T-helper 1 cell treated with Interleukin-12 subunit alpha and Interleukin-12 subunit beta and Interleukin-4 antibody, amounts not matched to agents 30 ng/mL and 1 ng/mL, for 36 hours (primary cell): ENCODE results near the gene OSR1. TPM values are rescaled to one million over a fixed set of nuclear protein-coding genes. Genes with fewer than 3 reads are reported as not detected.

Source experiments
- intact Hi-C: fragments of 100-400 bp; cut with micrococcal nuclease; formaldehyde crosslinking; loops from one replicate; pipeline ENCODE4 v1.15.1; 2024
- total RNA-seq: library from RNA; stranded (reverse); gene quantifications from 2 replicates; pipeline ENCODE4 v1.2.3, GENCODE V29; 2022

OSR1 gene
- total RNA-seq, 1 donor from 2014 or later = not detected

DNA sequence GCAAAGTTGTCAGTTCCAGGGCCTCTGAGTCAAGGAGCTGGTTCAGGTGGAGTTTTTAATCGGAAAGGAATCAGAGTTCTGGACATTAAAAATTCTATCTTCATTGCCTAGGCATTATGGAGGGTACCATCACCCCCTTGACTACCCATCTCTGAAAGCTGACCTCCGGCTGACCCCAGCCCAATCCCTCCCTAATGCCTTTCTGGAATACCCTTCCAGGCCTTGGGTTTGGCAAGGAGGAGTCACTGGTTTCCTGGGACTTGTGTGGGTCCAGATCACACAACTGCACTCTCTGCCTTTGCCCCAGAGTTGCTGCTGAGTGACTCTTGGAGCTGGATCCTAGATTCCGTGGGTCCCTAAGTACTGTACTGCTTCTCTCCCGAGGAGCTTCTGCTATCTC, 1.0 kb upstream of the OSR1 start:
- intact Hi-C loops = no loop called here

DNA sequence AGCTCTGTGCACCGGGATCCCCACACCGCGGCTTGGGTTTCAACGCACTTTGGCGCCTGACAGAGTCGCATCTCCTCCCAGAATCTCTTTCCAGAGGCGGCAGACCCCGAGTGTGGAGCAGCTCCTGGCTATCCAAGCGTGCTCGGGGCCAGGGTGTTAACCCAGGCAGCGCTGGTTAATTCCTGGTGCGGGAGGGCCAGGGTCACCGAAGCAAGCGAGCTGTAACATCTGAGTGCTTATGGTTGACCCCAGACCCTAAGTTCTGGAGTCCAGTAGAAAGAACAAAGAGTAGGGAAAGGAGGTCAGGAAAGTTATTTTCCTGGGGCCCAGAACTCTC, 566 bp upstream of the OSR1 start:
- intact Hi-C loops = no loop called here

DNA sequence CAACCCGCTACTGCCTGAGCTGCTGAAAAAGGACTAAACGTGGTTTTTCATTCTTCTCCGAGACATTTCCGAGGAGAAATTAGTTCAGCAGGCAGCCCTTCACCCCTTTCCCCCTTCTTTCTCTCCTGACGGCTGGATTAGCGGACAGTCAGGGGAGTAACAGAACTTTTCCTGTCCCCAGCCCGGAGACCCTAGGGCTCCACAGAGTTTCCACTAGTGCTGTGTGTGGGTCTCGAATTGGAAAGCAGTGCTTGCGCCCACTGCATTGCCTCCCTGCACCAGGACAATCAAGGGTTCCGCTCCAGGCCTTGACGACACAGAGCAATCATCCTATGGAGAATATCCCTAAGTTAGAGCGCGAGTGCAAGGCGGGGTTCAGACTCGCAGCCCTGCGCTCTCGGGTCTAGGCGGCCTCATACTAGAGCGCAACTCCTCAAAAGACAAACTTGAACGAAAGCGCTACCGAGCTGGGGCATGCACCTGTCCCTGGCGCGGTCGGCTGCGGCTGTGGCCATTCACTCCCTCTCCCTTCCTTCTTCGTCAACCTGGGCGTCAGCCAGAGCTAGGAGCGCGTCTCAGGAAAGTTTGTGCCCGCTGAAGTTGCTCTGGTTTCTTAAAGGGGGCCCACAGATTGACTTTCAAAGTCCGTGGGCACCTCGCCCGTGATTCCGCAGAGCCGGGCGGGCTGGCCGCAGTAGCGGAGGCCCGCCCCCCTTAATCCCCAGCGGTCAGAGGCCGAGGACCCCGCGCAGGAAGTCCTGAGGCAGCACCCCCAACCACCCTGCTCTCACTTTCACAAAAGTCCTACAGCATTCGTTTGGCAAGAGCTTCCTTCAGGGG, 801 bp downstream of the OSR1 start:
- intact Hi-C loops = no loop called here

DNA sequence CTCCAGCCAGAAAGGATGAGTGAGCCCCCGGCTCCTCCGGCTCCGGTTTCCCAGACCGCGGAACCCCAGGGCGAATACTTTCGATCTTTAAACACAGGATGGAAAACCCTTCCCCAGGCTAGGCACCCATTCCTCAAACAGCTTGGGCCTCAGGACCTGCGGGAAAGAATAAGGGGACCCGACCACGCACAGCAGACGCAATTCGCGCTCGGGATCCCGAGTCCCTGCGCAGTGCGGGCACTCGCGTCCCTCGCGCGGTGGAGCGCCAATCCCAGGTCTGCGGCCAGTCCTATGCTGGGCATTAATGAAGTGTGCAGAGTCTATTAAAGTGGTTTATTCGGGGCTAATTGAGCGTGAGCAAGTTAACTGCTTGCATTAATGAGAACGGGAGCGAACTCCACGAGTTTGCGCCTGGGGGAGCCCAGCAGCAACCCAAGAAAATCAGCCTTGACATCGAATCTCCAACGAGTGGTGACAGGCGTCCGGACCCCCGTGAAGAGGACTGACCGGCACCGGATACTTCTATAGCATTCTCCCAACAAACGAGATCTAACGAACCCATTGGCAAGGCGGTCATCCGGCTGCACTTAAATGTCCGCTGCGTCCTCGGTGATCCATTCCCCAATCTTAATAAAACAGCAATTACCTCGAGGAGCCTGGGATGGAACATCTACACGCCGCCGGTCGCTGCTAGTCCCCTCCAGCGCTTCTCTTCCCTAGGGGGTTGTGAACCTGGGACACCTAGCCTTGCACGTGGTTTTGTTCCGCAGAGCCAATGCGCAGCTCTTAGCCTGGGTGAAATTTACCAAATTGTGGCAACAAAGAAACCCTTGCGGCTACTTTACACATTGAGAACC, 1.6 kb downstream of the OSR1 start:
- intact Hi-C loops = no loop called here

DNA sequence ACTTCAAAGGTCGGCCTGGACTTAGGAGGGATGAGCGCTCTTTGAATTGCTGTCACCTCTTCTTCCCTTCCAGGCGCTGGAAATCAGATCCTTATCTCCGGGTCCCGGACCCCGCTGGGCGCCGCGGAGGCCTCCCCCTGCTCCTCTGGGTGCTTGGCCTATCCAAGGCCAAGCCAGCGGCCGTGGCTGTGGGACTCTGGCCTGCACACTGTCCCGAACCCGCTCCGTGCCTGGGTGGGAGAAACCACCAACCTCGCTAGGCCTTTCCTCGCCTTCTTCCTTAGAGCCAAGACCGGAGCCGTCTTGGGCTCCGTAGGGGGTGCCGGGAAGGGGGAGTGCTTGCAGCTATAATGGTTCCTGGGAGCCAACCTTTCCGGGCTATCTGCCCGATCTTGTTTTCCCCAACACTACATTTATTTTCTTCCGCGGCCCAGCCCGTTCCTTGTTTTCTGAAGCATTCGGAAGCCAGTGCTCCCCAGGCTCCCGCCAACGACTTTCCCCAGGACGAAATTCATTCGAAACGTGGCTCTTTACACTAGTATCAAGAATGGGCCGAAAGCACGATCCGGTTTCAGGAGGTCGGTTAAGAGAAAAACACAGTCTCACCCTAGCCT, 2.4 kb downstream of the OSR1 start:
- intact Hi-C loops = no loop called here

DNA sequence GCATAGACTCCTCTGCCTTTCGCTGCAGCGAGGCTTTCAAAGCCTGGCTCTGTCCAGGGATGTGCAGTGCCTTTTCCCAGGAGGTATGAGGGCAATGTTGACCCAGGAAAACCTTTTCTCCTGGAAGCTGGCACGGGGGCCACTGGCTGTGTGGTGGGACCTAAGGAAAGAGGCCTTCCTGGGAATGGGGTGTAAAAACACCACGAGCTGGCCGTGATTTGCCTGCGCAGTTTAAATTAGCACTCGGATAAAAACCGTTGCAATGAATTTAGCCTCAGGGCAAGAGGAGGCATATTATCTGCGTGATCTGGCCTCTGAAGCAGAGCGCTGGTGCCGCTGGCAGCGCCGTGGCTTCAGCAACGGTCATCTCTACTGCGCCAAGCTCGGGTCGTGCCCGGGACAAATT, 3.0 kb downstream of the OSR1 start:
- intact Hi-C loops = no loop called here

DNA sequence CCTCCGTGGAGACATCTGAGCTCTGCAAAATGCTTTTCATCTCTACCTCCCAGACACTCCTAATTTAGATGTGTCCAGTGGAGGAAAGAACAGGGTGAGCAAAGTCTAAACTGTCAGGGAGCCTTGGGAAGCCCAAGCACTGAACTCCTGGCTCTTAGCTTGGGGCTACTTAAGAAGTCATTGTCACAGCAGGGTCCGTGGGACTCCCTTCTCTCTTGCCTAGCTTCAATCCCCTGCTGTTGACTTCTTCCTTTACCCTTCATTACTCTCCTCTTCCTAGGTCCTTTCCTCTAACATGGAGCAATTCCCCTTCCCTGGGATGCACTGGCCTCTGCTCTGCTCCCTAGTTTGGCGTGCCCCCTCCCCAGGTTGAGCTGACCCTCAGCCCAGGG, 3.4 kb downstream of the OSR1 start:
- intact Hi-C loops = no loop called here

DNA sequence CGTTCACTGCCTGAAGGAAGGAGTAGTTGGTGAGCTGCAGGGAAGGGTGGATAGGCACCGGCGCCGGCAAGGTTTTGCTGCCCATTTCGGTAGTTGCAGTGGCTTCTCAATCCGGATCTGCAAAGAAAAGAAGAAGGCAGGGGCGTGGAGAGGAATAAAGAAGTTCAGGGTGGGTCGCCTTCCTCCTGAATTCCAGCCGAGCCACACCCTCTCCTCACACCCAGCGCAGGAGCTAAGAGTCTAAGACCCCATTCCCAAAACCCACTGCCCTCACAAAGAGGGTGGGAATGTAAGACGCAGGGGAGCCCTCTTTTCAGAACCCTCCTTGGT, 4.7 kb downstream of the OSR1 start:
- intact Hi-C loops = loop anchor here (5.0 kb wide), 1 partner anchor 1816 kb away; no protein-coding TSS in a partner anchor

DNA sequence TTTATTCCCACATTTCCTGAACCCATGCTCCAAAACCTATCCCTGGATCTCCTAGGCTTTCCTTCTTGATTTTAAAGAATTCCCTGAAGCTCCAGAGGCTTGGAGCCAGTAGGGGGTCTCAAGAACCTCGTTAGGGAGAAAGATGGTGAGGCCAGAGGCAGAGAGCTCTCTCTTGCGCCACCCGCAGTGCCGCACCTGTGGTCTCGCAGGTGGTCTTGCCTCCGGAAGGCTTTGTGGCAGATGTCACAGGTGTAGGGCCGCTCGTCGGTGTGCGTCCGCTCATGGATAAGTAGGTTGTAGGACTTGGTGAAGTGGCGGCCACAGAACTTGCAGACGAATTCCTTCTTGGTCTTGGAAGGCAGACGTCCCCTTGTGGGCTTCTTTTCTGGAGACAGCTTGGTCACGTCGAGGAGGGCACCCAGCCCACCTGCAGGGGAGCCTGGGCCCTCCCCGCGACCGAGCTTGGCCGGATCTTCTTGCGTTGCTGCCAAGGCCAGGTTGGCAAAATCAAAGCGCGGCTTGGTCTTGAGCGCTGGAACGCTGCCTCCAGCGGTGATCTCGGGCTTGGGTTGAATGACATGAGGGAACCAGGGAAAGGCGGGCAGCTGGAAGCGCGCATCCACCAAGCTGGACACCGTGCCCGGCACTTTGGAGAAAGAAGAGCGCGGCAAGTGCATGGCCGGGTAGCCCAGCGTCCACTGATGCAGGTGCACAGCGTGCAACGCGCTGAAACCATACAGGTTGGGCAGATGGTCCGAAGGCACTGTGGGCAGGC, 5.3 kb downstream of the OSR1 start:
- intact Hi-C loops = loop anchor here (5.0 kb wide), 1 partner anchor 1816 kb away; no protein-coding TSS in a partner anchor

DNA sequence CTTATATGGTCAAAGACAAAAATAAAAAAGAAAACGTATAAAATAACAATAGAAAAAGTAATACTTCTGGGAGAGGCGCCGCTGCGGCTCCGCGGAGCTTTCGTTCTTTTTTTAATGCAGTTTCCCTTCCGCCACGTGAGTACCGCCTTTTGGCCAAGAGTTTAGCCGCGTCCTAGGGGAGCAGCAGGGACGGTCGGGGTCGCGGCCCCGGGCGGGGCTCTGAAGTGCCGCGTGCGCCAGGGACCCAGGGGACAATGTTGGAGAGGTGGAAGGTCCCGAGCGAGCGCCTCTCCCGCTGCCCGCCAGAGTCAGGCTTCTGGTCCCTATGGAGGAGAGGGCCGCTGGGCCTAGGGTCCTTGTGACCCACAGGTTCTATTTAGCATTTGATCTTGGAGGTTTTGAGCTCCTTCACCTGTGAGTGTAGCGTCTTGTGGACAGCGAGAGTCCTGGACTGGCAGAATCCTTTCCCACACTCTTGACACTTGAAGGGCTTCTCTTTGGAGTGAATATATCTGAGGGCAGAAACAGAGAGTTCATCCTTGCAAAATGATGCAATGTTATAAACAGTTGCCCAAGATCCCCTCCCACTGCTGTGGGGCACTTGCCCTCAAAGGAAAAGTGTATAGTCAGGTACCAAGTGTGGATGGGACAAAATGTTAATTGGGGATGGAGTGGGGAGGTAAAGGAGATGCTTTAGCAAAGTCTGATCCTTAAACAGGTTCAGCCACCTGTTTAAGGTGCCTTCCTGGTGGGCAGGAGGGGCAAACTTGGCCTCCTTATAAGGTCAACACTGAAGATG, 6.3 kb downstream of the OSR1 start:
- intact Hi-C loops = loop anchor here (5.0 kb wide), 1 partner anchor 1815 kb away; no protein-coding TSS in a partner anchor

DNA sequence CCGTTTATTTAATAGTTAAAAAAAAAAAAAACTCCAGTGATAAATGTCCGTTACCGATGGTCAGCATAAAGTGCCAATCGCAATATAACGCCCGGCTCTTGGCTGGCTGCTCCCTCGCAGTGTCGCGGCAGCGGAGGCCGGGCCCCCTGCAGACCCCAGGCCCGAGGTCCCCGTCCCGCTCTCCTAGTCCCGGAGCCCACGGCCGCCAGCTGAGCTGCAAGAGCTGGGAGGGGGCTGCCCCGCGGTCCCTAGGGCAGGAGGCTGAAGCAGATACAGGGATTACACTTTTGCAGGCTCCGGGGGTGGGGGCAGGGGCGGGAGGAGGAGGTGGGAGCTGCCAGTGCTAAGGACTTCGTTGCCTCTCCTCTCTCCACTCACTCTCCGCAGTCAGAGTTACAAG, 6.9 kb downstream of the OSR1 start:
- intact Hi-C loops = loop anchor here (5.0 kb wide), 1 partner anchor 1814 kb away; no protein-coding TSS in a partner anchor

DNA sequence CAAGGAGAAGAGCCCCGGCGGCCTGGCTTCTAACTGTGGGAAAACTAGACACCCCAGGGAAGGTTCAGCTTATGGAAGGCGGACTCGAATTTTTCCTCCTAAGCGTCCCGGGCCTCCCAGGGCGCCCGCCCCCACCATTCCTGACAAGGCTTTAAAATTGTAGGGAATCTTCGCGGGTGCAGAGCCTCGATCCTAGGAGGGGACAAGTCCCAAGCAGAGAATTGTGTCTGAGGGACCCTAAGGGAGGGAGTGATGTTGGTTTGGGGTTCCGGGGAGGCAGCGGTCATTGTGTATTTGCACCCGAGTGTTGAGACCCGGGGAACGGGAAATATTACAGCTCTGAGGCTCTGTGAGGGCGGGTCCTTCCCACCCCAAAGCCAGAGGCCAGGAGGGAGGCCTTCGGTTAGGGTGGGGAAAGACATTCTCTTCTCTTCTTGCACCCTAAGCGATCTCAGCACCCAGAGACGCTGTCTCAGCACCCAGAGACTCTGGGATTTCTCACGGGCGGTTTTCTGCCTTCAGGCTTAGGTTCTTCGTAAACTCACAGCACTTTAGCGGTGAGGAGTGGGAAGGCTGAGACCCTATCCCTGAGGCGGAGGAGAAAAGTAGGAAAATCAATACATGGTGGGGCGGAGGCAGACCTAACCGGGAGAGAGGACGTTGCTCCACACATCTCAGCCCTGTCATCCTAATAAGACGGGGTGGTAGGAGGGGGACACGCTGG, 7.6 kb downstream of the OSR1 start:
- intact Hi-C loops = loop anchor here (1.0 to 5.0 kb wide), 2 partner anchors 512 to 1814 kb away; no protein-coding TSS in a partner anchor

DNA sequence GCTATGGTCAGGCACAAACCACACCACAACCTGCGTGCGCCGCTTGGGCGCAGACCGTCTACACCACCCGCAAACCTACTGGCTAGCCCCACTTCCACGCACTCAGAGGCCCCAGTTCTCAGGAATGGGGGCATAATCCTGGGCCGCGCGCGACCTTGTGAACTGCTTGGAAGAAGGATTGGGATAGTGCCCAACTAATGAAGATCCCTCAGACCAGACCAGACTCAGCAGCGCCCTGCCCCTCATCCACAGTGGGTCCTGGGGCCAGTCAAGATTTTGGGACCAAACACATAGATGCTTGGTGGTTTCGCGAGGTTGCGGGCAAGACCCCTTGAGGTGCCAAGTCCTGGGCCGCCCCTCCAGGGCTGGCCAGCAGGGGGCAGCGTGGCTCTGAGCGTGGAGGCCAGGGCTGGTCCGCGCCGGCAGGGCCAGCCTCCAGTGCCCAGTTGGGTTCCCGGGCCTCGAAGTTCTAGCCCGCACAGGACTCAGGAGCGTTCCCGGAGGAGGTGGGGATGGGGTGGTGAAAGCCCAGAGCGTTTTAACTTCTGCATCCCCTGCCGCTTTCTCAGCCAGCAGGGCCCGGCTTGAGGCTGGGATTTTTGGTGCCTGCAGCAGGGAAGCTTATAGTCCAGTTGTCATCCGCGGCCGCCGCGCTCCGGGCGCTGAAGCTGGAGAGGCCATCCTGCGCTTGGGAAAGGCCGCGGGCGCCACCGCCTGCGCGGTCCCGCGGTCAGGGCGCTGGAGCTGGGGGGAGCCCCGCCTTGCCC, 8.3 kb downstream of the OSR1 start:
- intact Hi-C loops = loop anchor here (1.0 to 10.0 kb wide), 6 partner anchors 513 to 1813 kb away; partner anchors contain the start of genes LDAH, PUM2 and WDR35

DNA sequence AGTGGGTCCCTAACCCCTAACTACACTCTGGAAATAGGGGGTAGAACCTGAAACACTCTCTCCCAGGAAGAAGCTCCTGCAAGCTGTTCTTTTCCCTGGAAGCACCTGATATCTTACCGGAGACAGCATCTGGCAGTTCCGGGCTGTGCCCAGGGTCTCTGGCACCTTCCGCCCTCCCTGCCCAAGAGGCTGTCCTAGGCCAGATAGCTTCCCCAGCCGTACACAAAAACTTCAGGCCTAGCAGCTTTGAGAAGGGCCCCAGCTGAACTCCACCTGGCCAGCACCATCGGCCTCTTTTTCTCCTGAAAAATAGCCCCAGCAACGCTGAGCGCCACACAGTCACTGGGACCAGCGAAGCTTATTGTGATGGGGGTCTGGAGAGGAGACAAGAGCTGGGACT, 9.7 kb downstream of the OSR1 start:
- intact Hi-C loops = loop anchor here (1.0 to 10.0 kb wide), 13 partner anchors 14 to 1594 kb away; partner anchors contain the start of genes GEN1, LAPTM4A, LDAH and PUM2

DNA sequence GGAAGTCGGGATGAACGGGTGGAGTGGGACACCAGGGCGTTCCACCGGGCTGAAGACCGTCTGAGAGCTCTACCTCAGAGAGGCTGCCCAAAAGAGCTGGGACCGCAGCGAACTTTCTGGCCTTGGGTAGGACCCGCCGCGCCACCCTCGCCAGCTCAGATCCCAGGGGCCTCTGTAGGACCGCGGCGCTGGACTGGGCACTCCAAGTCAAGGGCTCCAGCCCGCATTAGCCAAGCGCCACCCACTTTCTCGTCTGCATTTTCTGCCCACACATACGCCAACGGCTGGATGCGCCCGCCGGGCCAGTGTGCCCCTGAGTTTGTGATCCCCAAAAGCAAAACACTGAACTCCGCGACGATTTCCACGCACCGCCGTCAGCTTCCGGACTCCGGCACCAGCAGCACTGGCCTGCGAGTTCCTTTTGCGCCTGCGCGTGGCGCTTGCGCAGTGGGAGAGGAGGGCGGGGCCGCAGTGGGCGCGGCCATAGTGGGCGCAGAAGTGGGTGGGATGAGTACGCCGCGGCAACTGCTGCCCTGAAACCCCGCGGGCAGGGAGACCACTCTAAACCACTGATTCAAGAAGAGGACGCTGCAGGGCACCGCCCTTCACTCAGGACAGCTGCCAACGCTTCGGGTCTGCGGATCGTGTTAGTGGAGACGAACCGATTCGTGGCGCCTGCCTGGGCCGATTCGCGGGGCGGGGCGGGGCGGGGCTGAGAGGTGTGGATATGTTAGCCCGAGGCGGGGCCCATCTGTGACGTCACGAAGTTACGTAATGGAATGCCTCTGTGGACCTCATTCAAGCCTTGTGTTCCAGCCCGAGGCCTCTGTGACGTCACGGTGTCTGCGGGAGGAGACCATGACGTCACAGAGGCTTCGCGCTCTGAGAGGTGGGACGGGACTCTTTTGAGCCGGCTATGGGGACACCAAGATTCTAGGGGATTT, 10.5 kb downstream of the OSR1 start:
- intact Hi-C loops = loop anchor here (1.0 to 10.0 kb wide), 14 partner anchors 14 to 1594 kb away; partner anchors contain the start of genes GEN1, HS1BP3, LAPTM4A and LDAH

DNA sequence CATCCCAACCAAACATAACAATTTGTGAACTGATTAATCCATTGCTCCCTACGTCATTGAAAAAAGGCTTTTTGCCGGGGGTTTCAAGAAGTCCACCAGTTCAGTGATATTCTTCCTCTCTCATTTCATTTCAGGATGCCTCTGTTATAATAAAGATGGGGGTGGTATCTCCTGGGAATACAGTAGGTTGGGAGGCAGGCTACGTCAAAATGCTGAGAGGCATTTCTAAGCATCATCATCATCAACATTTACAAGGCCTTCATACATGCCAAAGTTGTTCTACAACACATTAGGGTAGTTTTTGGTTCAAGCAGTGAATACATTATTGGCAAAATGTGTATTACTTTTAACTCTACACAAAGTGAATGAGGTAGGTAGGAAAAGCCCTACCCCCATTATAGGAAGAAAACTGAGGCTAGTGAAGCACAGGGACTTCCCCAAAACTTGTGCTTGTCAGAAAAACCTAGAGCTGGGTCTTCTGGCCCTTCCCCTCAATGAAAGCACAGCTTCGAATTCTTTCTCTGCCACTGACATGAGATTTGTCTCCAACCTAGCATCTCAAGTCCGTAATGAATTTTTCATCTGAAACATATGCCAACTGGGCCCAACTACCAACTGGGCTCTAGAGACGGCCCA, 11.3 kb downstream of the OSR1 start:
- intact Hi-C loops = loop anchor here (2.0 to 10.0 kb wide), 3 partner anchors 1005 to 1478 kb away; partner anchors contain the start of genes HS1BP3, LDAH and PUM2

DNA sequence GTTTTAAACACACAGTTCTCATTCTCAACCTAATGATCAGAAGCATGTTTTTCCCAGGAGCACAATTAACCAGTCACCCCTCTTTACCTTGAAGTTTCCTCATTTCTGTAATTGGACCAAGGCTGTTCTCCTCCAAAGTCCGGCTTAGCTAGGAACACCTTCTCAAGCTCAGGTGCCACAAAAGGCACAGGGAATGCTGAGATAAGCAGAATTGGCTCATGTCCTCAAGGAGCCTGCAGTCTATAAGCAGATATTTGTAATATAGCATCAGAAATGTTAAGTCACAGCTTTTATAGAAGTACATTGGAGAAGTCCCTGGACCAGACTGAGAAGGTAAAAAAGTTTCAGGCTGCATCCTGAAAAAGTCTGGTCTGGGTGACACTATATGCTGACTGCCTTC, 20.7 kb downstream of the OSR1 start:
- intact Hi-C loops = no loop called here
